Amygdala (tissue), 56 donors: ENCODE data around the gene ROPN1L.
A peak's percentile ranks its signal among the peaks of the same experiment; 100 is the strongest.
"Not testable (repeated sequence)": the region's sequence is repeated elsewhere in the genome, so short reads cannot be mapped to it uniquely, and the experiment has no call there.

Experiments
- DNase-seq, 56 donors: peaks; one replicate each; lab custom pipeline; 2025; lab: John Stamatoyannopoulos, UW

Gene ROPN1L

DNA sequence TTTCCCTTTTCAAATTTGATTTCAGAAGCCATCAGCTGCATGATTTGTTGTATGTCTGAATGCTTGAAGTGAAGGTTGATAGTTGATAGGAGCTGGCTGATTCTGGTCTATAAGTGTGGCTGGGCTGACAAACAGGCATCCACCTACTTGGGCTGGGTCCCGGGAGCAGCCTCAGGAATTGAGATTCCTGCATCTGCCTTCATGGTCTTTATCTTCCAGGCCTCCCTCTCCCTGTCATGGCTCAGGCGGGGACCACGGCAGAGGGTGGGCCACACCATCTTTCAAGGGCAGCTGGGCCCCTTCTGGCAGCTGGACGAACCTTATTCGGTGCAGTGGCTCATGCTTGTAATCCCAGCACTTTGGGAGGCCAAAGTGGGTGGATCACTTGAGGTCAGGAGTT, 55.9 kb downstream of the ROPN1L start:
- DNase-seq, result no peak

DNA sequence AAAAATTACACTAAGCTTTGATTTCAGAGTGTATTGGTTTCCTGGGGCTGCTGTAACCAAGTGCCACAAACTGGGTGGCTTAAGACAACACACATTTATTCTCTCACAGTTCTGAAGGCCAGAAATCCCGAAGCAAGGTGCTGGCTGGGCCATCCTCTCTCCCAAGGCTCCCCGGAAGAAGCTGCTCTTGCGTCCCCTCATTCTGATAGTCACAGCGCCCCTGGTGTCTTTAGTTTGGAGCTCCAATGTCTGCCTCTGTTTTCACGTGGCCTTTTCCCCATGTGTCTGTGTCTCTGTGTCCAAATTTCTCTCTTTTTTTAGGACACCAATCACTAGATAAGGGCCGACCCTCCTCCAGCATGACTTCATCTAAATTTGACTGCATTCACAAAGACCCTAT, 56.7 kb downstream of the ROPN1L start:
- no peak for DNase-seq

DNA sequence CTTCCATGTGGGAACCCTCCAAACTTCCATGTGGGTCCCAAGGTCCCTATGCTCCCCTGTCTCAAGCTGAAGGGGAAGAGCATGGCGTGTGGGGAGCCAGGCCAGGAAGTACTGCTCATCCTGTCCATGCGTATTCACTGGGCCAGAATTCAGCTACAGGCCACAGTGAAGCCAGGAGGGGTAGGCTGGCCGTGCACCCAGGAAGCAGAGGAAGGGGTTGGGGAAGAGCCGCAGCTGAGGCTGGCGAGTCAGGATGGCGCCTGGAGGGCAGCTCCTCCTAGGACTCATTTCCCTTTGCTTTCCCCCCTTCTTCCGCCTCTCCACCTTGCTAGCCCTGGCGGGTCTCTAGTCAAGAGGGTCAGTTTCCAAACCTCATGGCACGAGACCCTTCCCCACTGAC, 57.4 kb downstream of the ROPN1L start:
- DNase-seq, result no peak

DNA sequence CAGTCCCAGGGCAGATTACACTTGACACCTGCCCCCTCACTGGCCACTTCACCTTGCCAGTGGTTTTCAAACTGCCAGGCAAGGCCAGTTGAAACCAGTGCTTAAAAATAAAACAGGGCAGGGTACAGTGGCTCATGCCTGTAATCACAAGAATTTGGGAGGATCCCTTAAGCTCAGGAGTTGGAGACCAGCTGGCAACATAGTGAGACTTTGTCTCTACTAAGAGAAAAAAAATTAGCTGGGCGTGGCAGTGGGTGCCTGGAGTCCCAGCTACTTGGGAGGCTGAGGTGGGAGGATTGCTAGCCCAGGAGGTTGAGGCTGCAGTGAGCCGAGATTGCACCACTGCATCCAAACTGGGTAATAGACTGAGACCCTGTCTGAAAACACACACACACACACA, 58.1 kb downstream of the ROPN1L start:
- DNase-seq, result no peak

DNA sequence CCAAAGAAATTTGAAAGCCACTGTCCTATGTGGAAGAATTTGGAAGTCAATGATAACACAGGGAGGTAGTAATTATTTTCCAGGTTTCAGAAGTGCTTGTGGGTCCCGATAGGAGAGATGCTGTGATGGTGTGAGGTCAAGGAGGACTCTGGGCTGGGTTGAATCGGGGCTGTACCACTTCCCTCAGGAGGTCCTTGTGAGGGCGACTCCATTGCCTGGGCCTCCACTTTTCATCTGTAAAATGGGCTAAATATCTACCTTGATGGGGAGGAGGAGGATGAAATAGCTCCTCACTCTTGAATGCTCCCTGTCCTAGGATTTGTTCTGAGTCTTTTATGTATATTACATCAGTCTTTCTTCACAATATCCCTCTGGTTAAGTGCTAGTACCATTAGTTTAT, 59.0 kb downstream of the ROPN1L start:
- no peak for DNase-seq

DNA sequence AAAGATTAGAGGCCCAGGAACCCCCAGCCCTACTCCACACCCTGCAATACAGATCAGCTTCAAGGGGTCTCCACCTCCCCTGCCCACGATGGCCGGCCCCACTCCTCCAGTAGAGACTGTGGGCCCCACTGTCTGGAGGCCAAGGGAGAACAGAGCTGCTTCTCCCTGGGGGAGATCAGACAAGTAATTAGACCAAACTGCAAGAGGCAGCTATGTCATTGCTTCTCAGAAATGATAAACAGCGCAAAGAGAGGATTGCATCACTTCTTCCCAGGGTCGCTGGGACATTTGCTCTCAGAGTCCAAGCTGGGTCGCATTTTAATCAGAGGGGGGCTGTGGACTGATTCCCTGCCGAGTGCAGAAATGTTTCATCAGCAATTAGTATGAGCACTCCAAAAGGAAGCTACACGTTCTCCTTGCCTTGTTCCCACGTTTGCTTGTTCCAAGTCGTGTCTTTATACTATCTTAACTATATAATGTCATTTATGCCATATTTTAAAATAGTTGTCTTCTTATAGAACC, 59.9 kb downstream of the ROPN1L start:
- no peak for DNase-seq

DNA sequence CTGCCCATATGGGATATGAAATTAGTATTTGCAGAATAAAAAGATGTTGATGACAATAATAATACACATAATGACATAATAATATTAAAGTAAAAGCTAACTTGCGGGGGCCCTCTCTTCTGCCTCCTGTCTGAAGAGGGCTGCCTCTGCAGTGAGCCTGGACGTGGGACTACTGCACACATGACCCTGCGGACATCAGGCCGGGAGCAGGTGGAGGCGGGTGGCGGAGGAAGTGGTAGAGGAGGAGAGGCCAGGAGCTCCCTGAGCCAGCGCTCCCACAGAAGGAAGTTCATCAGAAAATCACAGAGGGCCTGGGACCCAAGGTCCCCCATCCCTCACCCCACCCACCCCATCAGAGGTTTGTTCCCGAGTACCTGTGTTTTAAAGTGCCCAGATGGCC, 60.5 kb downstream of the ROPN1L start:
- no peak for DNase-seq

DNA sequence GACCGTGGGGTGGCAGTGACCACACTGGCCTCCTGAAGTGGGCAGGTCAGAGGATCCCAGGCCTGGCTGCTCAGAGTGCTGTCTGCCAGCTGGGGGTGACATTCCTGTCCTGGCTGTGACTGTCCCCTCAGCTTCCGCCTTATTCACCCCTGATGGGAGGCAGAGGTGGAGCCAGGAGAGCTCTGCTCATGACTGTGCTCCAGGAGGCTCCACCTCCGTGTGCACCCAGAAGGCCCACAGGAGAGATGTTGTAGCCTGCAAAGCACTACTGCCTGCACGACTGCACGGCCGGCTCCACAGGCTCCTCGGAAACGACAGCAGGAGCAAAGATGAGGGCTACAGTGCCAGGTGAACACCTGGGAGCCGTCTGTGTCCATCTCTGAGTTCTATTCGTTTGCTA, 60.9 kb downstream of the ROPN1L start:
- DNase-seq, result no peak

DNA sequence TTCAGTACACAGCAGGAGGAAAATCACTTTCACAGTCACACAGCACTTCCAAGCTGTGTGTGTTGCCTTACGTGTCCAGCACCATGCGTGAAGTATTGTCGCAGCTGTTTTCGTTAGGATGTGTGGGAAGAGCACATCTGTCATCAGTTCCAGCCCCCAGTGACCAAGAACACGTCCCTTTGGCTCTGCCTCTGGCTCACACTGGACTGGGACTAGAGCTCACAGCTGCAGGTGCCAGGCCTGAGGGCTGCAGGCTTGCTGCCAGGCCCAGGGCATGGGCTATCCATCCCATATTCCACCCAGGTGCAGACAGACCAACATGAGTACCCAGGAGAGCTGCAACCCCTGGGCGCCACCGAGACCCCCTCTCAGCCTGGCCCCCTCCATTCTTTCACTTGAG, 61.6 kb downstream of the ROPN1L start:
- DNase-seq, result no peak

DNA sequence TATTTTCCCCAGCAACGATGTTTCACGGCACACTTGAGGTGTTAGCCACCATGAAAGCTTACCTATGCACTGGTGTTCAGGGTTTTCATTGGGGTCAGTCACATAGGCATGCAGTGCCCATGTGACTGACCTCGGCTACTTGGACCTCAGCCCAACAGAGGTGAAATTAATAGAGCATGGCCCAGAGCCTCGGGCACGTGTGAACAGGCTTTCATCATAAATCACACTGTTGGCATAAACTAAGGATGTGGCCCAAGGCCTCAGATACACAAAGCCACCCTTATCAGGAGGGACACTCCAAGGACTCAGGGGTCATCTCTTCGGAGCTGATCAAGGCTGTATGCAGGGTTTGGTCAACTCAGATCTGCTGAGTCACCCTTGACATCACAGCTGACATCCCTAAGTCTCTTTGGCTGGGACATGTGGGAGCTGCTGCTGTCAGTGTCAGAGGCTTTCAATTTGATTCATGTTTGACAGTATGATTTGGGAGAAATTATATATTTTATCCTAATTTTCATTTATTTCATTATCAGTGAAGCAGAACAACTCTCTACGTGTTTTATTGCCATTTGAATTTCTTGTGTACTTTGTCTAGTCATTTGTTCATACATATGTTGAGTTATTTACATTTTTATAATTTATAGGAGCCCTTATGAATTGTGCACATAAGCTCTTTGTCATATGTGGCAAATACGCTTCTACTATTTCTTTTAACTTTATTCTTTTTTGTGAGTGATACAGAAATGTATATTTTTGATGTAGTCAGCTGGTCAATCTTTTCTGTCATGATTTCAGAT, 62.5 kb downstream of the ROPN1L start:
- peak in 1 of 56 donors; percentile 10 for DNase-seq

DNA sequence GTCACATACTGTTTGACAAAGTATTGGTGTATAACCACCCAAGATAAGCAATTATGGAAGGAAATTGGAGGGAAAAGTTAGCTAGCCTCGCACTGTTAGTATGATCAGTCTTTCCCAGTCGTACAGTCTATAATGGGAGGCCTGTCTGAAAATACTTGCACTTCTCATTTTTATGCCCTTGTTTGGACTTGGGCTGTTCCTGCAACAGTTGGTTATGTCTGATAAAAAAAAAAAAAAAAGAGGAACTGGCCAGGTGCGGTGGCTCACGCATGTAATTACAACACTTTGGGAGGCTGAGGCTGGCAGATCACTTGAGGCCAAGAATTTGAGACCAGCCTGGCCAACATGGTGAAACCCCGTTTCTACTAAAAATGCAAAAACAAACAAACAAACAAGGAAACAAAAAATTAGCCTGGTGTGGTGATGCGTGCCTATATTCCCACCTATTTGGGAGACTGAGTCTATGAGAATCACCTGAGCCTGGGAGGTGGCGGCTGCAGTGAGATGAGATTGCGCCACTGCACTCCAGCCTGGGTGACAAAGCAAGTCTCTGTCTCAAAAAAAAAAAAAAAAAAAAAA, 63.9 kb downstream of the ROPN1L start:
- DNase-seq, result no peak

DNA sequence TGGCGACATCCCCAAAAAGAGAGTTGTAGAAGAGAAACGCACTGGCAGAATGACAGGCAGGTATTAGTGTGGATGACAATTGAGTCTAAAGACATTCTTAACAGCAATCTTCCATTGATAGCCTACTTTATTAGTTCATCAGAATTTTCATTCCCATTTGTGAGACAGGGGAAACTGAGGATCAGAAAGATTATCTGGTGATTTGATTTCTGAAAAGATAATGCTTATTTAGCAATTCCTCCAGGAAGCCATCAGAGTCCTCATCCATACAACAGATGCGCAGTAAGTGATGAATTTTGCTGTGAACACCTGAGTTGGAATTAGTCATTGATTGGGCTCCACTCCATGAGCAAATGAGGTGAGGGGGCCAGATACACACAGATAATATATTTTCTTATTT, 64.9 kb downstream of the ROPN1L start:
- DNase-seq, result no peak

DNA sequence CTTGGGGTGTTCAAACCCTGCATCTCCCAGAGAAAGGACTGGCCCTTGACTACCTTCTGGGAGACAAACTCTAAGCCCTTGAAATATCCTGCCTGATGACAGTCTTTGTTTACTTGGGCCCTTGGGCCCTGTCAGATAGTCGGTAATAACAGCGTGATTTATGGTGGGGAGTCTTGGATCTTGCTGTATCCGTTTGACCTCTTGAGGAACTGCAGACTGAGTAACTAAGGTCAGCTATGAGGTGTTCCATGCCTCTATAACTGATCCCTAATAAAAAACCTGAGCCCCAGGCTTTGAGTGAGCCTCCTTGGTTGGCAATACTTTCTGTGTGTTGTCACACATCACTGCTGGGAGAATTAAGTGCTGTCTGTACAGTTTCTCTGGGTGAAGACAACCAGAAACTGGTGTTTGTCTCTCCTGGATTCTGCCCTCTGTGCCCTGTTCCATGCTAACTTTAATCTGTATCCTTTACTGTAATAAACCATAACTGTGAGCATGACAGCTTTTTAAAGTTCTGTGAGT, 66.0 kb downstream of the ROPN1L start:
- DNase-seq, result no peak

DNA sequence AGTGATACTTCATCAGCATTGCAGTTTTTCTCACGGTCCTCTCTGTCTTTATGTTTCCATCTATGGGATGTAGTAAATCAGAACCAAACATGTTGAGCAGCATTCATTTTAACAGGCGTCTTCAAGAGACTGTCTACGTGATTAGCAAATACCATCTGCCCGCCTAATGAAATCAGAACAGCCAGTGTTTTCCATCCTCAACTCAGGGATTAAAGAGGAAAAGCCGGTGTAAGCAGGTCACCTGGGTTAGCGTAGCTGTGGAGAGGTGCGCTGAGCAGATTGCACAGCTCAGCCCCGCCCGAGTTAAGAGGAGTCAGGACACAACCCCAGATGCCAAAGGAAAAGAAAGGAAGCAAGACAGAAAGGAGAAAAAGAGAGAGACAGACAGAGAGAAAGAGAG, 67.9 kb downstream of the ROPN1L start:
- no peak for DNase-seq

DNA sequence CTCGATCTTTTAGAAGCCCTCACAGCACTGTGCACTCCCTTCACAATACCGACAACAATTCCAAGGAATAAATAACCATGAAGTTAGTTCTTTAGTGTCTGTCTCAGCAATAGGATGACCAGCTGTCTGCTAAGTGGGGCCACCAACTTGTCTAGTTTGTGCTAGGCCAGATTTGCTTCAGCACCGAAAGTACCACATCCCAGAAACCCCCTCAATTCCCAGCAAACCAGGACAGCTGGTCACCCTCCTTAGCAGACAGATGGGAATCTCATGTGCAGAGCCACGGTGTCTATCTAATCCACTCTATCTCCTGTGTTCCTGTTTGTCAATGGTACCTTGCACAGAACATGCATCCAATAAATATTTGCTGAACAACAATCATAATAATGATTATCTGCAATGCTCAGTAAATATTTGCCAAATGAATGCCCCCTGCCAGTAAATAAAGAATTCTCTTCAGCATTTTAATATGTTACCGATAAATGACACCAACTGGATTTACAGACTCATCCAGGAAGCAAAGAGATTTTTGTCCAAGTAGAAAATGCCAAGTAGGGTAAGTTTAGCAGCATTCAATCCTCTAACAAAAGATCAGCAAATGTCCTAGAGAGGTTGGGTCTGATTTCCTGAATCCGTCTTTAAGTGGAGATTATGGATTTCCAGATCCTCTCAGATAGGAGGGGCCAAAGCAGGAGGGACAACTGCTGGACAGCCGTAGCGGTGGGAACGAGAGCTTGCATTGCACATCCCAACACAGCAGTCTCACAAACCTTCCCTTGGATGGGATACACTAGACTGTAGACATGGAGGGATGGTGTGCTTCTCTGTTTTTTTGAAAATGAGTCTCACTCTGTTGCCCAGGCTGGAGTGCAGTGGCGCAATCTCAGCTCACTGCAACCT, 70.3 kb downstream of the ROPN1L start:
- DNase-seq, result no peak

DNA sequence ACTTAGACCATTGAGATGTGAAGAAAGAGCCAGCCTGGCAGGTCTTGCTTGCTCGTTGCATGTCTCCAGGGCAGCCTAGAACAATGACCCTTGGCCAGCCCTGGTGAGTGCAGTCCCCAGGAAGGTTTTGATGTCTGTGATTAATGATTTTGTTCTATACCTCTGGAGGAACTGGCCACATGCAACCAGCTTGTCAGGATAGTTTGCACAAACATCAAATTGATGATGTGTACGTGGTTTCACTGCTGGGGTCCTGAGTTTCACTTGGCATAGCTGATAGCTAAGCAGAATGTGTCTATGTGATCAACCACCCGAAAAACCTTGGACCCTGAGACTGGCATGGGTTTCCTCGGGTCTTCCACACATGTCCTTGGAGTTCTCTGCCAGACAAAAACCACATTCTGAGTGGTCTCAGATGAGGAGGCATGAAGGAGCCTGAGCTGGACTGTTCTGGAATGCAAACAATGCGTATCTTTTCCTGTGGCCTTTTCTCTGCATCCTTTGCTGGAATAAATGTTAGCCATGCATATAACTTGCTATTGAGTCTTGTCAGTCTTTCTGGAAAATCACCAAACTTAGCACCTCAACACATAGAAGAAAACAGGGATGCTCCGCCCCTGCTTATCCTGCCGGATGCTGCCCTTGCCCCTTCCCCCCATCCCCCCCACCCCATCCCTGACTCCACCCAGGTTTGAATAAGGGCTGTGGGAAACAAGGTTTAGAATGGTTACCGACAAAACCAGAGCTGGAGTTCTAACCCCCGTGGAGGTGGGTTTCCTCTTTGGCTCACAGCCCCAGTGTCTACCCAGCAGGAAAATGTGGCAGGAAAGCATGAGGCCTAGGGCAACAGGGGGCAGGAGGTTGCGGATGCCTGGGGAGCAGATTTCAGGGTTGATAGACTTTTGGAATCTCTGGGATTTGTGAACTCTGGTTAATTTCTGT, 72.1 kb downstream of the ROPN1L start:
- DNase-seq, result no peak

DNA sequence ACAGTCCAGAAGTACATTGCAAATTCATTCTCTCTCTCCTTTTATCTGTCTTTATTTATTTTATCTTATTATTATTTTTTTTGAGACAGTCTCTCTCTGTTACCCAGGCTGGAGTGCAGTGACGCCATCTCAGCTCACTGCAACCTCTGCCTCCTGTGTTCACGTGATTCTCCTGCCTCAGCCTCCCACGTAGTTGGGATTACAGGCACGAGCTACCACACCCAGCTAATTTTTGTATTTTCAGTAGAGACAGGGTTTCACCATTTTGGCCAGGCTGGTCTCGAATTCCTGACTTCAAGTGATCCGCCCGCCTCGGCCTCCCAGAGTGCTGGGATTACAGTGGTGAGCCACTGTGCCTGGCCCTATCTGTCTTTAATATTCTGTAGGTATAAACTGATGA, 72.9 kb downstream of the ROPN1L start:
- not testable (repeated sequence) for DNase-seq
